ENCODE data around the gene ZNF474. TPM values are rescaled to one million over a fixed set of nuclear protein-coding genes. Genes with fewer than 3 reads are reported as not detected.

Gene ZNF474
- total RNA-seq, 6 experiments from 2014 or later: 0.10 to 0.28 (median 0.16) TPM; not detected in 1

DNA sequence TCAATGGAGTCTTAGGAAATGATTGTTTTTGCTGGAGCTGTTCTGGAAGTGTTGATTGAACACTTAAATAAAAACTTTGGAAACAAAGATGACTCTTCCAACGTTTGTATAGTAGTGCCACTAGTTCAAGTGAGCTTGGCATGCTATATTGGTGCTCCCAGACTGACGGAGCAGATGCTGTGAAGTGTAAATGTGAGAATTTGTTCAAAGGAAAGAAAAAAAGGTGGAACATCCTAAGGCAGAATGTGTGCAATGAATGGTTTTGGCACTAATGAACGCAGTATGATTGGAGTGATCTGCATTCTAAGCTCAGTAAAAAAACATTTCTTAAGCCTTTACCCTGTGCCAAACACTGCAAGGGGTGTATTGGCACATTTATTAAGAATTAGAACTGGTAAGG is 69.8 kb downstream of the ZNF474 start:
- no peak for DNase-seq
- Mint-ChIP-seq H3K9me3 (no peaks in the 10 kb centered on the region), H3K27ac (no peak overlapping the region), H3K4me1 (ENCODE audit: low read depth) (no peaks in the 10 kb centered on the region), H3K27me3 (ENCODE audit: insufficient read depth) (0 out of 2 replicates have a peak, but pooled peaks cover 1% of the 10 kb centered on the region), H3K36me3 (ENCODE audit: low read depth) (no peaks in the 10 kb centered on the region), H3K4me3 (no peak overlapping the region)
- TF ChIP-seq, protein P1, sequence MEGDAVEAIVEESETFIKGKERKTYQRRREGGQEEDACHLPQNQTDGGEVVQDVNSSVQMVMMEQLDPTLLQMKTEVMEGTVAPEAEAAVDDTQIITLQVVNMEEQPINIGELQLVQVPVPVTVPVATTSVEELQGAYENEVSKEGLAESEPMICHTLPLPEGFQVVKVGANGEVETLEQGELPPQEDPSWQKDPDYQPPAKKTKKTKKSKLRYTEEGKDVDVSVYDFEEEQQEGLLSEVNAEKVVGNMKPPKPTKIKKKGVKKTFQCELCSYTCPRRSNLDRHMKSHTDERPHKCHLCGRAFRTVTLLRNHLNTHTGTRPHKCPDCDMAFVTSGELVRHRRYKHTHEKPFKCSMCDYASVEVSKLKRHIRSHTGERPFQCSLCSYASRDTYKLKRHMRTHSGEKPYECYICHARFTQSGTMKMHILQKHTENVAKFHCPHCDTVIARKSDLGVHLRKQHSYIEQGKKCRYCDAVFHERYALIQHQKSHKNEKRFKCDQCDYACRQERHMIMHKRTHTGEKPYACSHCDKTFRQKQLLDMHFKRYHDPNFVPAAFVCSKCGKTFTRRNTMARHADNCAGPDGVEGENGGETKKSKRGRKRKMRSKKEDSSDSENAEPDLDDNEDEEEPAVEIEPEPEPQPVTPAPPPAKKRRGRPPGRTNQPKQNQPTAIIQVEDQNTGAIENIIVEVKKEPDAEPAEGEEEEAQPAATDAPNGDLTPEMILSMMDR (IDR thresholded peaks at IDR 0.05): no peak

GRCh38 chr5:122200450-122200849 is 71.1 kb downstream of the ZNF474 start:
- peaks cover 7% of the 10 kb centered on the region; the same call in 1 of the 2 replicates for H3K27me3 Mint-ChIP-seq (ENCODE audit: insufficient read depth)
- DNase-seq: no peak
- H3K27ac Mint-ChIP-seq: no peak overlapping the region
- no peaks in the 10 kb centered on the region for H3K9me3 Mint-ChIP-seq
- H3K36me3 Mint-ChIP-seq (ENCODE audit: low read depth): no peaks in the 10 kb centered on the region
- H3K4me1 Mint-ChIP-seq (ENCODE audit: low read depth): no peaks in the 10 kb centered on the region
- TF ChIP-seq, protein P1 (IDR thresholded peaks at IDR 0.05): no peak
- H3K4me3 Mint-ChIP-seq: no peak overlapping the region

DNA sequence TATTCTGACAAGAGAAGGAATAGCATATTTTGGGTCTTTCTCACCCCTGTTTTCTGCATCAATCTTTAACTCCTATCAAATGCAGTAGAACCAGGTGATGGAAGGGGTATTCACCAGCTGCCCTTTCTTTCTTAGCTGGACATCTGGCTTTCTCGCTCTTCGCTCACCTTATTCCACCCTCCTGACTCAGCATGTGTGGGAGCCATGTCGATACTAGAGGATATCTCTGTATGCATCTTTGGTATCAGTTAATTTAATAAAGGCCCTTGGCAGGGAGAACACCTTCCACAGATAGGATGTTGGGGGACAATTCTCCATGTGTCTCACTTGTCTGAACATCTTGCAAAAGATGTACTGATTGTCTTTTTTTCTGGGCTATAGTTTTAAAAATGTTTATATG is 71.5 kb downstream of the ZNF474 start:
- Mint-ChIP-seq H3K4me1 (ENCODE audit: low read depth) (no peaks in the 10 kb centered on the region), H3K27me3 (ENCODE audit: insufficient read depth) (peaks cover 7% of the 10 kb centered on the region; the same call in 1 of the 2 replicates), H3K9me3 (no peaks in the 10 kb centered on the region), H3K4me3 (no peak overlapping the region), H3K36me3 (ENCODE audit: low read depth) (no peaks in the 10 kb centered on the region), H3K27ac (no peak overlapping the region)
- TF ChIP-seq, protein P1 (IDR thresholded peaks at IDR 0.05): no peak
- no peak for DNase-seq

GRCh38 chr5:122201365-122201764 is 72.0 kb downstream of the ZNF474 start:
- peaks cover 9% of the 10 kb centered on the region for H3K27me3 Mint-ChIP-seq (ENCODE audit: insufficient read depth)
- DNase-seq: no peak
- no peak overlapping the region for H3K27ac Mint-ChIP-seq
- no peak overlapping the region for H3K4me3 Mint-ChIP-seq
- TF ChIP-seq, protein P1 (IDR thresholded peaks at IDR 0.05): no peak
- no peaks in the 10 kb centered on the region for H3K36me3 Mint-ChIP-seq (ENCODE audit: low read depth)
- H3K4me1 Mint-ChIP-seq (ENCODE audit: low read depth): no peaks in the 10 kb centered on the region
- H3K9me3 Mint-ChIP-seq: no peaks in the 10 kb centered on the region

GRCh38 chr5:122202952-122203351 is 73.6 kb downstream of the ZNF474 start:
- no peak for DNase-seq

More at GRCh38 chr5:122202952-122203351, 73.6 kb downstream of the ZNF474 start:
- TF ChIP-seq, protein P1 (IDR thresholded peaks at IDR 0.05): no peak
- H3K27me3 Mint-ChIP-seq (ENCODE audit: insufficient read depth): peaks cover 8% of the 10 kb centered on the region
- no peaks in the 10 kb centered on the region for H3K4me1 Mint-ChIP-seq (ENCODE audit: low read depth)
- no peaks in the 10 kb centered on the region for H3K9me3 Mint-ChIP-seq
- H3K27ac Mint-ChIP-seq: no peak overlapping the region
- H3K4me3 Mint-ChIP-seq: no peak overlapping the region
- H3K36me3 Mint-ChIP-seq (ENCODE audit: low read depth): no peaks in the 10 kb centered on the region

Other genes starting within 250 kb of the ZNF474 start
- gene SRFBP1, start 167.6 kb upstream of the ZNF474 start, total RNA-seq (2021; fragmentation: NEBNext Ultra II Directional; extraction: Animal tissue kit (Norgen Biotek cat#: 25700)): 10 to 100 TPM; 10.3 to 13.2 (median 12.6) TPM
- gene LOX, start 51.3 kb upstream of the ZNF474 start, total RNA-seq (2021; fragmentation: NEBNext Ultra II Directional; extraction: Animal tissue kit (Norgen Biotek cat#: 25700)): 1,000 to 10,000 TPM in 3 of 6 experiments, 100 to 1,000 TPM in 3; 890 to 1,151 (median 989) TPM
- gene SNCAIP, start 182.7 kb downstream of the ZNF474 start, total RNA-seq (2021; fragmentation: NEBNext Ultra II Directional; extraction: Animal tissue kit (Norgen Biotek cat#: 25700)): 1 to 10 TPM in 3 of 6 experiments, under 1 TPM in 3; 0.09 to 2.7 (median 1.3) TPM